Heart right ventricle (tissue), 16 donors: ENCODE results near the gene ZNF462. TPM values are rescaled to one million over a fixed set of nuclear protein-coding genes. Genes with fewer than 3 reads are reported as not detected.
A peak's percentile ranks its signal among the peaks of the same experiment; 100 is the strongest.

ENCODE experiments used
- ATAC-seq, 8 donors: fragments of 200-7000 bp; cut with Tn5 transposase; one replicate each; pipeline ENCODE4 v1.9.1; 2020; ENCODE audit warnings: mild to moderate bottlenecking in 8 of 8, moderate library complexity in 8 of 8, moderate number of reproducible peaks in 1 of 8
- DNase-seq, 2 donors: peaks; one replicate each; pipeline ENCODE4 v3.0.0-alpha.2; 2020
- H3K27ac ChIP-seq, 10 donors: fragments of 200-600 bp; sonication (generic) in 2 of 10; one replicate each; pipeline versions ENCODE4 v1.5.0 to v1.8.0; 2020 to 2022; ENCODE audit warnings: mild to moderate bottlenecking in 3 of 10
- H3K27me3 ChIP-seq, 7 donors: fragments of 200-600 bp; one replicate each; pipeline ENCODE4 v1.8.0; 2021 to 2022; ENCODE audit warnings: mild to moderate bottlenecking in 2 of 7
- H3K36me3 ChIP-seq, 9 donors: fragments of 200-600 bp; sonication (generic) in 1 of 9; one replicate each; pipeline versions ENCODE4 v1.5.0 to v1.8.0; 2020 to 2022; ENCODE audit warnings: mild to moderate bottlenecking in 2 of 9
- H3K4me1 ChIP-seq, 9 donors: fragments of 200-600 bp; sonication (generic) in 1 of 9; one replicate each; pipeline versions ENCODE4 v1.5.0 to v1.8.0; 2020 to 2022; ENCODE audit warnings: mild to moderate bottlenecking in 4 of 9
- H3K4me3 ChIP-seq, 10 donors: fragments of 200-600 bp; sonication (generic) in 2 of 10; one replicate each; pipeline versions ENCODE4 v1.5.0 to v1.8.0; 2020 to 2022; ENCODE audit warnings: mild to moderate bottlenecking in 7 of 10, moderate library complexity in 2 of 10
- H3K9me3 ChIP-seq, 11 donors: fragments of 200-600 bp in 10 of 11; sonication (generic) in 2 of 11; one replicate each; pipeline versions ENCODE4 v1.5.0 to v1.8.0; 2013 to 2022; ENCODE audit warnings: mild to moderate bottlenecking in 2 of 11, control low read depth in 1 of 11, moderate library complexity in 1 of 11
- WGBS, 2 donors: extraction: QIAGEN DNeasy Blood & Tissue Kit; methylation state at CpG; one replicate each; pipeline ENCODE4 v1.1.7; 2013; ENCODE audit warnings: inconsistent platforms in 1 of 2; 5-methylcytosine and 5-hydroxymethylcytosine counted together
- intact Hi-C, 10 donors: fragments of 100-400 bp; cut with DNase I; formaldehyde crosslinking; loops; one replicate each; pipeline versions ENCODE4 v1.11.1 to v1.14.2; 2022
- polyA plus RNA-seq, 2 donors: library from polyadenylated mRNA; stranded (reverse); fragments of 200-250 nt; gene quantifications; one replicate each; pipeline ENCODE4 v1.2.3, GENCODE V29; 2013
- total RNA-seq, 10 donors: library from RNA; stranded (reverse); fragmentation: NEBNext Ultra II Directional in 3 of 10; extraction: Animal tissue kit (Norgen Biotek cat#: 25700) in 3 of 10; gene quantifications; one replicate each; pipeline versions ENCODE4 v1.2.1 to v1.2.4, GENCODE V29; 2021 to 2023
- TF ChIP-seq, protein P1 (sequence below), 9 donors: fragments of 200-600 bp; sonication (generic) in 2 of 9; IDR thresholded peaks; one replicate each; pipeline versions ENCODE4 v1.5.0 to v1.8.0; 2021 to 2022; ENCODE audit warnings: antibody characterized with exemption in 9 of 9, mild to moderate bottlenecking in 5 of 9, moderate library complexity in 1 of 9
- donor health status: Arrhythmogenic right ventricular cardiomyopathy.
- donor health status: ischemic (EF 13 %, LVEDD 7.1; RV severe dilation, severe dysfunction).
- donor health status: healthy with polysubstance abuse.
- donor health status: DM: no; HTN: yes; CAD: no.
- donor health status: DM: no; HTN: no; CAD: no.
- donor health status: ischemic (EF 25% LVEDD 6.9; RV normal size, moderate dysfunction).
- donor health status: ischemic (EF 25% LVEDD 5.7; RV mildly dilated, moderate dysfunction).
- donor health status: healthy.
- donor health status: DM: yes; HTN: yes; CAD: no.
- donor health status: Ischemic cardiomyopathy.
- donor health status: ischemic (EF 35%, LVEDD 5.7; RV mildly dilated, moderate dysfunction).
- donor health status: nonischemic (EF 11% LVEDD 7.7; RV severe dilation, severe dysfunction).
- donor health status: DM: yes; HTN: yes; CAD: no.
- donor health status: PGD.
- donor health status: ischemic (EF 29% LVEDD 5.4; RV normal size, mild dysfunction).
- donor health status: nonischemic (EF 23%, LVEDD 6.1; RV moderate dilation, normal function).

The ZNF462 gene
- total and polyA plus RNA-seq, 12 donors: 1.9 to 47.7 (median 33.1) TPM

GRCh38 chr9:106932675-106933074, 69.7 kb downstream of the ZNF462 start:
- Histone ChIP-seq H3K4me1 (peaks cover 0 to 30% (median 19%) of the 10 kb centered on the region in 9 donors), H3K36me3 (peaks cover 0 to 85% (median 32%) of the 10 kb centered on the region in 9 donors), H3K4me3 (no peak overlapping the region), H3K9me3 (no peaks in the 10 kb centered on the region), H3K27me3 (no peaks in the 10 kb centered on the region), H3K27ac (no peak overlapping the region)
- intact Hi-C loops: no loop called here
- DNase-seq (no peak), ATAC-seq (no peak)
- TF ChIP-seq, protein P1, sequence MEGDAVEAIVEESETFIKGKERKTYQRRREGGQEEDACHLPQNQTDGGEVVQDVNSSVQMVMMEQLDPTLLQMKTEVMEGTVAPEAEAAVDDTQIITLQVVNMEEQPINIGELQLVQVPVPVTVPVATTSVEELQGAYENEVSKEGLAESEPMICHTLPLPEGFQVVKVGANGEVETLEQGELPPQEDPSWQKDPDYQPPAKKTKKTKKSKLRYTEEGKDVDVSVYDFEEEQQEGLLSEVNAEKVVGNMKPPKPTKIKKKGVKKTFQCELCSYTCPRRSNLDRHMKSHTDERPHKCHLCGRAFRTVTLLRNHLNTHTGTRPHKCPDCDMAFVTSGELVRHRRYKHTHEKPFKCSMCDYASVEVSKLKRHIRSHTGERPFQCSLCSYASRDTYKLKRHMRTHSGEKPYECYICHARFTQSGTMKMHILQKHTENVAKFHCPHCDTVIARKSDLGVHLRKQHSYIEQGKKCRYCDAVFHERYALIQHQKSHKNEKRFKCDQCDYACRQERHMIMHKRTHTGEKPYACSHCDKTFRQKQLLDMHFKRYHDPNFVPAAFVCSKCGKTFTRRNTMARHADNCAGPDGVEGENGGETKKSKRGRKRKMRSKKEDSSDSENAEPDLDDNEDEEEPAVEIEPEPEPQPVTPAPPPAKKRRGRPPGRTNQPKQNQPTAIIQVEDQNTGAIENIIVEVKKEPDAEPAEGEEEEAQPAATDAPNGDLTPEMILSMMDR (IDR thresholded peaks at IDR 0.05): no peak
- WGBS, 2 donors: 96 to 99% methylated on average over 3 of the region's 3 CpGs

GRCh38 chr9:106933470-106933869, 70.5 kb downstream of the ZNF462 start:
- no peak overlapping the region for H3K27ac ChIP-seq
- TF ChIP-seq, protein P1 (IDR thresholded peaks at IDR 0.05): no peak
- H3K4me1 ChIP-seq: peaks cover 0 to 29% (median 19%) of the 10 kb centered on the region in 9 donors
- DNase-seq (no peak), ATAC-seq (no peak)
- no peaks in the 10 kb centered on the region for H3K9me3 ChIP-seq
- H3K36me3 ChIP-seq: peaks cover 0 to 85% (median 32%) of the 10 kb centered on the region in 9 donors
- H3K4me3 ChIP-seq: no peak overlapping the region
- intact Hi-C loops: no loop called here
- WGBS, 2 donors: 92 to 95% methylated on average over 2 of the region's 2 CpGs
- H3K27me3 ChIP-seq: no peaks in the 10 kb centered on the region

DNA sequence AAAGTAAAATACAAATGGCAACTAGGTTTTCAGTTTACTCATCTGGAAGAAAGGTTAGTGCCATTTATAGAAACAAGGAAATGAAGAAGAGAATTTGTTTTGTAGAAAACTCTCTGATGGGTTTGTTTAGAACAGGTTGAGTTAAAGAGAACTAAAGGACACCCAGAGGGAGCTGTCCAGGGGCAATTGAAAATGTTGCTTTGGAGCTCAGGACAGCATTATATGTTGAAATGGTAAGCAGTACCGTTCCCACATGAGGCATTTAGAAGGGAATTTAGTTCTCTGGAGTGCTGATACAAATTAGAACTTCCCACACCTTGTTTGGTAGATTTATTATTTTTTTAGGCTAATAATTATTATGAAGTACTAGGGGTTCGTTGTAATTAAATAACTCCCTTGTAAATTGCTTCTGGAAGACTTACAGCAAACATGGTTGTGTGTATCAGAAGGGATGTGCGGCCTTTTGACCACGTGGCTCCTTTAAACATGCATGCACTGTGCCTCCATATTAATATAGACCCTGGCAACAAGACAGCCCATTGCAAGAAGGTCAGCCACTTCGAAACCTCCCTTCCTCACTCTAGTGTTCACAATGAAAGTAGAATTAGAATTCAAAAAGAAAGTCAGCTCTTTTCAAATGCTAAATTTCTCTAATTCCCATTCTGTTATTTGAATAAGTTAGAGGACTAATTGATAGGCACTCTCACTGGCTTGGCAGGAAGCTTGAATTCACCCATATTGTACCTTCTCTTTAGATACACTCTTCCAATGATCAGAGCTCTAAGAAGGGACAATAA, 71.7 kb downstream of the ZNF462 start:
- DNase-seq: no peak
- Histone ChIP-seq H3K9me3 (no peaks in the 10 kb centered on the region), H3K36me3 (peaks cover 0 to 90% (median 37%) of the 10 kb centered on the region in 9 donors), H3K4me1 (peaks cover 0 to 17% (median 13%) of the 10 kb centered on the region in 9 donors), H3K27me3 (no peaks in the 10 kb centered on the region), H3K4me3 (no peak overlapping the region), H3K27ac (no peak overlapping the region)
- WGBS, 2 donors: 89% methylated on average over 5 of the region's 5 CpGs
- ATAC-seq: no peak
- TF ChIP-seq, protein P1 (IDR thresholded peaks at IDR 0.05): no peak
- intact Hi-C loops: no loop called here

GRCh38 chr9:106936680-106937079, 73.7 kb downstream of the ZNF462 start:
- Histone ChIP-seq H3K4me3 (no peak overlapping the region), H3K36me3 (peaks cover 0 to 97% (median 30%) of the 10 kb centered on the region in 9 donors), H3K4me1 (peaks cover 0 to 3% (median 0%) of the 10 kb centered on the region in 9 donors), H3K27ac (peak overlapping the region in 2 of 10 donors; percentile 1 to 22), H3K9me3 (no peaks in the 10 kb centered on the region), H3K27me3 (no peaks in the 10 kb centered on the region)
- TF ChIP-seq, protein P1 (IDR thresholded peaks at IDR 0.05): no peak
- intact Hi-C loops: no loop called here
- WGBS, 2 donors: 60 to 70% methylated on average over 3 of the region's 3 CpGs
- DNase-seq (peak in 1 of 2 donors; percentile 43), ATAC-seq (peak in 7 of 8 donors; percentile 67 to 96 (median 92))
